Gastroesophageal sphincter (tissue), 4 donors: ENCODE measurements around the gene BMI1. TPM values are rescaled to one million over a fixed set of nuclear protein-coding genes. Genes with fewer than 3 reads are reported as not detected.

Source experiments
- ATAC-seq: fragments of 150-250 bp; one replicate; pipeline ENCODE4 v1.9.1; 2016; ENCODE audit warnings: mild to moderate bottlenecking, moderate library complexity
- H3K27ac ChIP-seq, 4 donors: fragments of 200-600 bp; sonication (generic) in 3 of 4; 1 replicate in 3 of 4; 2 replicates in 1 of 4; pipeline ENCODE4 v1.5.1; 2016 to 2019
- H3K27me3 ChIP-seq: fragments of 200-600 bp; sonication (generic); one replicate; pipeline ENCODE4 v1.5.1; 2019
- H3K36me3 ChIP-seq, 2 donors: fragments of 200-600 bp; sonication (generic); one replicate each; pipeline ENCODE4 v1.5.1; 2019; ENCODE audit warnings: control low read depth in 1 of 2
- H3K4me1 ChIP-seq, 3 donors: fragments of 200-600 bp; sonication (generic); 1 replicate in 2 of 3; 2 replicates in 1 of 3; pipeline ENCODE4 v1.5.1; 2016 to 2019; ENCODE audit warnings: control low read depth in 2 of 3
- H3K4me3 ChIP-seq, 2 donors: fragments of 200-600 bp; sonication (generic); one replicate each; pipeline ENCODE4 v1.5.1; 2019; ENCODE audit warnings: mild to moderate bottlenecking in 1 of 2, moderate library complexity in 1 of 2
- H3K9me3 ChIP-seq, 3 donors: fragments of 200-600 bp; sonication (generic); one replicate each; pipeline ENCODE4 v1.5.1; 2017 to 2019; ENCODE audit warnings: control low read depth in 2 of 3
- EP300 ChIP-seq: sonication (generic); formaldehyde crosslinking; IDR thresholded peaks from one replicate; pipeline ENCODE4 v1.6.1; 2017; ENCODE audit warnings: antibody characterized with exemption, mild to moderate bottlenecking
- POLR2A ChIP-seq, 2 donors: fragments of 450-650 bp; IDR thresholded peaks; one replicate each; pipeline ENCODE4 v1.6.1; 2017; ENCODE audit warnings: antibody characterized with exemption in 2 of 2, mild to moderate bottlenecking in 2 of 2, moderate library complexity in 1 of 2
- POLR2AphosphoS5 ChIP-seq: sonication (generic); formaldehyde crosslinking; IDR thresholded peaks from one replicate; pipeline ENCODE4 v1.6.1; 2017; ENCODE audit warnings: antibody characterized with exemption
- WGBS, 2 donors: methylation state at CpG; one replicate each; pipeline ENCODE4 v1.1.5; 2018; ENCODE audit warnings: low coverage in 1 of 2; 5-methylcytosine and 5-hydroxymethylcytosine counted together
- total RNA-seq, 4 donors: library from RNA; depleted of rRNA; stranded (reverse); fragments of >200 nt; gene quantifications; one replicate each; pipeline ENCODE4 v1.1.0, GENCODE V29; 2016
- TF ChIP-seq, protein P1 (sequence below), 4 experiments: fragments of 200-600 bp in 2 of 4; fragments of 450-650 bp in 2 of 4; sonication (generic) in 1 of 4; IDR thresholded peaks; one replicate each; pipeline ENCODE4 v1.5.1; 2017 to 2019; ENCODE audit warnings: antibody characterized with exemption in 4 of 4, mild to moderate bottlenecking in 2 of 4, moderate library complexity in 2 of 4

The BMI1 gene
- total RNA-seq, 4 donors from 2014 or later, result 70.5 to 108 (median 94.3) TPM

DNA sequence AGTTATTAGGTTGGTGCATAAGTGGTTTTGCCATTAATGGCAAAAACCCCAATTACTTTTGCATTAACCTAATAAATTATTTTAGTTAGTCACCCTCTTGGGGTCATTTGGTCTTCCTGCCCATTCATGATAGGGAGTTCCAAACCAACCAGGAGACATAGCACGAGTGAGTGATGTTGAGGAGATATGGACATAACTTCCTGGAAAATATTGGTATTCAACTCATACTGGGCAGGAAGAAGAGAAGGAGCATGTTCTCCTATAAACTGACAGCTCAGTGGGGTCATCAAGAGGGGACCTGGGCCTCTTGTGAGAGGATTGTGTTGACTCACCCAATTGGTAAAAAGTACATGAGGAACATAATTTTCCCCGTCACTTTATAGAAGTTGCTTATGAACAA lies 48.1 kb downstream of the BMI1 start:
- H3K9me3 ChIP-seq, result no peaks in the 10 kb centered on the region
- no peak for ATAC-seq
- TF ChIP-seq, protein P1, sequence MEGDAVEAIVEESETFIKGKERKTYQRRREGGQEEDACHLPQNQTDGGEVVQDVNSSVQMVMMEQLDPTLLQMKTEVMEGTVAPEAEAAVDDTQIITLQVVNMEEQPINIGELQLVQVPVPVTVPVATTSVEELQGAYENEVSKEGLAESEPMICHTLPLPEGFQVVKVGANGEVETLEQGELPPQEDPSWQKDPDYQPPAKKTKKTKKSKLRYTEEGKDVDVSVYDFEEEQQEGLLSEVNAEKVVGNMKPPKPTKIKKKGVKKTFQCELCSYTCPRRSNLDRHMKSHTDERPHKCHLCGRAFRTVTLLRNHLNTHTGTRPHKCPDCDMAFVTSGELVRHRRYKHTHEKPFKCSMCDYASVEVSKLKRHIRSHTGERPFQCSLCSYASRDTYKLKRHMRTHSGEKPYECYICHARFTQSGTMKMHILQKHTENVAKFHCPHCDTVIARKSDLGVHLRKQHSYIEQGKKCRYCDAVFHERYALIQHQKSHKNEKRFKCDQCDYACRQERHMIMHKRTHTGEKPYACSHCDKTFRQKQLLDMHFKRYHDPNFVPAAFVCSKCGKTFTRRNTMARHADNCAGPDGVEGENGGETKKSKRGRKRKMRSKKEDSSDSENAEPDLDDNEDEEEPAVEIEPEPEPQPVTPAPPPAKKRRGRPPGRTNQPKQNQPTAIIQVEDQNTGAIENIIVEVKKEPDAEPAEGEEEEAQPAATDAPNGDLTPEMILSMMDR (IDR thresholded peaks at IDR 0.05), result no peak
- no peak for TF ChIP-seq POLR2AphosphoS5
- no peak for TF ChIP-seq EP300
- H3K27ac ChIP-seq, result no peak overlapping the region
- H3K4me1 ChIP-seq, result no peaks in the 10 kb centered on the region
- WGBS, 2 donors, result 0 to 49% methylated on average over 1 to 2 of the region's 2 CpGs
- H3K4me3 ChIP-seq, result no peak overlapping the region
- H3K27me3 ChIP-seq, result peaks cover 21% of the 10 kb centered on the region
- H3K36me3 ChIP-seq, result no peaks in the 10 kb centered on the region

DNA sequence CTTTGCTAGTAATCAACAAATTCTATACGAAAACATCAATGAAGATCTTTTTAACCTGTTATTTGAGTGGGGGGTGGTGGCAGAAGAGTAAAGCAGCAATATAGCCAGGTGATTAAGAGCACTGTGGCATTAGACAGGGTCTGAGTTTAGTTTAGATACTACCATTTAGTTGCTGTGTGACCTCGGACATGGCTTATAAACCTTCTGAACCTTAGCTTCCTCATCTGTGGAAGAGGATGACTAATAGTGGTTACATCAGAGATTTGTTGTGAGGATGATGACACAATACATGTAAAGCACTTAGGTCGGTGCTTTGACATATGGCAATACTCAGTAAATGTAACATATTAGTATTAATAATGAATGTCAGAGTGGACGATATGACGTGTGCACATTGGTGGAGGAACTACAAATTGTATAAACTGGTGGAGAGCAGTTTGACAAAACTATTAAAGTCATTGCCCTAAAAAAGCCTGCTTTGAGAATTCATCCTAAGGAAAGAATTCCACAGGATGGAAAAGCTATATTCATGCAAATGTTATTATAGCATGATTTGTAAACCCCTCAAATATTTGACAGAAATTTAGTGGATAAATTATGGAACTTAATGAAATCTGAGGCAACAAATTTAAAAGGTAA lies 48.7 kb downstream of the BMI1 start:
- H3K27me3 ChIP-seq, result peaks cover 21% of the 10 kb centered on the region
- H3K27ac ChIP-seq, result no peak overlapping the region
- H3K9me3 ChIP-seq, result no peaks in the 10 kb centered on the region
- 82 to 87% methylated on average over 5 of the region's 5 CpGs for WGBS, 2 donors
- no peak for ATAC-seq
- no peaks in the 10 kb centered on the region for H3K4me1 ChIP-seq
- no peaks in the 10 kb centered on the region for H3K36me3 ChIP-seq
- H3K4me3 ChIP-seq, result no peak overlapping the region
- no peak for TF ChIP-seq POLR2A (IDR thresholded peaks at IDR 0.05)
- no peak for TF ChIP-seq POLR2AphosphoS5
- TF ChIP-seq, protein P1 (IDR thresholded peaks at IDR 0.05), result no peak
- TF ChIP-seq EP300, result no peak

DNA sequence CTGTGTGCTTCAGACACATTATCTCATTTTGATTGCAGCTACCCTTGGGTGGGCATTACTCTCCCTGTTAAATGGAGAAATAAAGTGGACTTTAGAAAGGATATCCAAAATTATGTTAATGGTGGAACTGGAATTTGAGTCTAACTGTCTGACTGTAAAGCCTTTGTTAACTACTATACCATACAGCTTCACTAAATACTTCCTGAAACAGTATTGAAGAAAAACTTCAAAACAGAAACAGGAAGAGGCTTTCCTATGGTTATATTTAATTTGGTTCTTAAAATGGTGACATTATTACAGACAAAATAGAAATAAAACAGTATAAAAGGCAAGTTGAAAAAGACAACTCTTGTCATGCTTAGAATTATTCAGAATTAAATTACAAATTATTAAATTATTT lies 49.4 kb downstream of the BMI1 start:
- ATAC-seq, result no peak
- H3K4me3 ChIP-seq, result no peak overlapping the region
- no peak overlapping the region for H3K27ac ChIP-seq
- TF ChIP-seq, protein P1 (IDR thresholded peaks at IDR 0.05), result no peak
- TF ChIP-seq POLR2AphosphoS5 (no peak), POLR2A (IDR thresholded peaks at IDR 0.05) (no peak), EP300 (no peak)
- H3K27me3 ChIP-seq, result peaks cover 21% of the 10 kb centered on the region
- H3K36me3 ChIP-seq, result no peaks in the 10 kb centered on the region
- no peaks in the 10 kb centered on the region for H3K4me1 ChIP-seq
- no peaks in the 10 kb centered on the region for H3K9me3 ChIP-seq

- Histone ChIP-seq H3K36me3 (no peaks in the 10 kb centered on the region), H3K4me1 (no peaks in the 10 kb centered on the region), H3K27me3 (peaks cover 27% of the 10 kb centered on the region), H3K9me3 (no peaks in the 10 kb centered on the region), H3K4me3 (no peak overlapping the region), H3K27ac (no peak overlapping the region)
- WGBS, 2 donors, result 96 to 100% methylated on average over 1 to 2 of the region's 6 CpGs
- ATAC-seq, result no peak
- no peak for TF ChIP-seq POLR2A (IDR thresholded peaks at IDR 0.05)
- no peak for TF ChIP-seq POLR2AphosphoS5
- TF ChIP-seq, protein P1 (IDR thresholded peaks at IDR 0.05), result no peak
- no peak for TF ChIP-seq EP300
Measured at GRCh38 chr10:22372298-22372697, 51.4 kb downstream of the BMI1 start.

GRCh38 chr10:22372917-22373316 lies 52.0 kb downstream of the BMI1 start:
- no peaks in the 10 kb centered on the region for H3K36me3 ChIP-seq
- H3K4me3 ChIP-seq, result no peak overlapping the region
- peaks cover 27% of the 10 kb centered on the region for H3K27me3 ChIP-seq
- no peaks in the 10 kb centered on the region for H3K4me1 ChIP-seq
- H3K27ac ChIP-seq, result no peak overlapping the region
- TF ChIP-seq POLR2AphosphoS5, result no peak
- no peaks in the 10 kb centered on the region for H3K9me3 ChIP-seq
- 36 to 40% methylated on average over 4 to 9 of the region's 9 CpGs for WGBS, 2 donors
- no peak for ATAC-seq
